CD14-positive monocyte (primary cell): ENCODE results near the gene TLR9. TPM values are rescaled to one million over a fixed set of nuclear protein-coding genes. Genes with fewer than 3 reads are reported as not detected.
A peak's percentile ranks its signal among the peaks of the same experiment; 100 is the strongest.

ENCODE experiments used
- DNase-seq, 3 donors: peaks; one replicate each; pipeline ENCODE4 v3.0.0-alpha.2; 2011 to 2022
- H2AFZ ChIP-seq: 2 replicates; pipeline ENCODE4 v1.6.0; 2012; ENCODE audit warnings: mild to moderate bottlenecking, low read depth, low read length, inconsistent platforms; ENCODE audit not compliant: insufficient read depth, poor library complexity, severe bottlenecking
- H3K27ac ChIP-seq, 2 donors: 1 replicate in 1 of 2; 2 replicates in 1 of 2; pipeline ENCODE4 v1.5.1; 2012 to 2013; ENCODE audit warnings: low read length in 2 of 2, control low read depth in 1 of 2, inconsistent platforms in 1 of 2, low read depth in 1 of 2, mild to moderate bottlenecking in 1 of 2
- H3K27me3 ChIP-seq, 2 donors: one replicate each; pipeline versions ENCODE4 v1.6.0 to v1.6.1; 2011 to 2013; ENCODE audit warnings: low read length in 2 of 2; ENCODE audit not compliant: control insufficient read depth in 2 of 2, insufficient read depth in 2 of 2
- H3K36me3 ChIP-seq, 2 donors: replicated peaks in 1 of 2; 1 replicate in 1 of 2; 2 replicates in 1 of 2; pipeline versions ENCODE4 v1.5.1 to v1.6.1; 2012 to 2013; ENCODE audit warnings: low read length in 2 of 2, control low read depth in 1 of 2, inconsistent platforms in 1 of 2, mild to moderate bottlenecking in 1 of 2; ENCODE audit not compliant: insufficient read depth in 2 of 2, control insufficient read depth in 1 of 2
- H3K4me1 ChIP-seq, 2 donors: 1 replicate in 1 of 2; 2 replicates in 1 of 2; pipeline versions ENCODE4 v1.5.1 to v1.6.1; 2012 to 2013; ENCODE audit warnings: low read length in 2 of 2, control low read depth in 1 of 2, inconsistent platforms in 1 of 2, mild to moderate bottlenecking in 1 of 2, moderate library complexity in 1 of 2; ENCODE audit not compliant: insufficient read depth in 2 of 2, control insufficient read depth in 1 of 2
- H3K4me2 ChIP-seq: replicated peaks from 2 replicates; pipeline ENCODE3; 2012; ENCODE audit warnings: low read length, moderate library complexity, mild to moderate bottlenecking; ENCODE audit not compliant: poor library complexity, severe bottlenecking; ENCODE audit errors: extremely low read depth
- H3K4me3 ChIP-seq, 3 experiments: fragments of 200-600 bp in 1 of 3; sonication (generic) in 1 of 3; replicated peaks in 1 of 3; 1 replicate in 2 of 3; 2 replicates in 1 of 3; pipeline ENCODE4 v1.5.1; 2011 to 2013; ENCODE audit warnings: low read length in 3 of 3, mild to moderate bottlenecking in 3 of 3, control low read depth in 2 of 3, low read depth in 2 of 3, inconsistent platforms in 1 of 3, moderate library complexity in 1 of 3
- H3K79me2 ChIP-seq: 2 replicates; pipeline ENCODE4 v1.6.0; 2012; ENCODE audit warnings: mild to moderate bottlenecking, control low read depth, inconsistent platforms, low read length, moderate library complexity; ENCODE audit not compliant: insufficient read depth
- H3K9ac ChIP-seq: 2 replicates; pipeline ENCODE4 v1.6.0; 2017; ENCODE audit warnings: low read length, mild to moderate bottlenecking; ENCODE audit not compliant: insufficient read depth, poor library complexity, severe bottlenecking
- H3K9me3 ChIP-seq, 2 donors: replicated peaks in 1 of 2; 1 replicate in 1 of 2; 2 replicates in 1 of 2; pipeline versions ENCODE4 v1.5.1 to v1.6.1; 2012 to 2013; ENCODE audit warnings: low read length in 2 of 2, control low read depth in 1 of 2; ENCODE audit not compliant: control insufficient read depth in 1 of 2, insufficient read depth in 1 of 2
- H4K20me1 ChIP-seq: 2 replicates; pipeline ENCODE4 v1.6.0; 2012; ENCODE audit warnings: mild to moderate bottlenecking, low read length, control low read depth, moderate library complexity; ENCODE audit not compliant: insufficient read depth
- H3K27ac Mint-ChIP-seq, 7 donors: one replicate each; pipeline ENCODE4 v1.8.0; 2020; ENCODE audit warnings: mild to moderate bottlenecking in 7 of 7, mixed read lengths in 7 of 7, moderate library complexity in 6 of 7, inconsistent platforms in 2 of 7
- H3K27me3 Mint-ChIP-seq, 3 donors: one replicate each; pipeline ENCODE4 v1.8.0; 2021 to 2022; ENCODE audit warnings: low read depth in 3 of 3, mild to moderate bottlenecking in 3 of 3, mixed read lengths in 3 of 3, moderate library complexity in 3 of 3, inconsistent platforms in 1 of 3
- H3K36me3 Mint-ChIP-seq, 2 donors: one replicate each; pipeline ENCODE4 v1.8.0; 2020; ENCODE audit warnings: mixed read lengths in 2 of 2, inconsistent platforms in 1 of 2, mild to moderate bottlenecking in 1 of 2
- H3K4me1 Mint-ChIP-seq: one replicate; pipeline ENCODE4 v1.8.0; 2020; ENCODE audit warnings: mild to moderate bottlenecking, mixed read lengths
- H3K4me3 Mint-ChIP-seq, 2 donors: one replicate each; pipeline ENCODE4 v1.8.0; 2020; ENCODE audit warnings: mild to moderate bottlenecking in 2 of 2, mixed read lengths in 2 of 2, moderate library complexity in 1 of 2
- H3K9me3 Mint-ChIP-seq, 7 donors: one replicate each; pipeline ENCODE4 v1.8.0; 2020 to 2022; ENCODE audit warnings: mixed read lengths in 7 of 7, mild to moderate bottlenecking in 6 of 7, moderate library complexity in 6 of 7, inconsistent platforms in 2 of 7
- WGBS: methylation state at CpG from one replicate; pipeline ENCODE4 v1.1.5; 2013; ENCODE audit warnings: missing lambda C conversion rate; ENCODE audit not compliant: insufficient coverage; 5-methylcytosine and 5-hydroxymethylcytosine counted together
- intact Hi-C, 2 donors: fragments of 100-400 bp; cut with micrococcal nuclease; formaldehyde crosslinking; loops; one replicate each; pipeline versions ENCODE4 v1.15.0 to v1.15.1; 2023
- polyA plus RNA-seq, 3 donors: library from polyadenylated mRNA; depleted of rRNA in 1 of 3; unstranded in 2 of 3; stranded (reverse) in 1 of 3; fragments of 300-500 nt in 2 of 3; fragments of >200 nt in 1 of 3; fragmentation: Illumina TruSeq in 2 of 3; gene quantifications; 1 replicate in 2 of 3; 2 replicates in 1 of 3; pipeline ENCODE4 v1.2.3, GENCODE V29; 2012 to 2021
- TF ChIP-seq, protein P1 (sequence below): fragments of 200-600 bp; IDR thresholded peaks from one replicate; pipeline ENCODE4 v1.8.0; 2022; ENCODE audit warnings: antibody characterized with exemption, mild to moderate bottlenecking

The TLR9 gene
- polyA plus RNA-seq, 3 donors = 0.91 TPM; not detected in 2

DNA sequence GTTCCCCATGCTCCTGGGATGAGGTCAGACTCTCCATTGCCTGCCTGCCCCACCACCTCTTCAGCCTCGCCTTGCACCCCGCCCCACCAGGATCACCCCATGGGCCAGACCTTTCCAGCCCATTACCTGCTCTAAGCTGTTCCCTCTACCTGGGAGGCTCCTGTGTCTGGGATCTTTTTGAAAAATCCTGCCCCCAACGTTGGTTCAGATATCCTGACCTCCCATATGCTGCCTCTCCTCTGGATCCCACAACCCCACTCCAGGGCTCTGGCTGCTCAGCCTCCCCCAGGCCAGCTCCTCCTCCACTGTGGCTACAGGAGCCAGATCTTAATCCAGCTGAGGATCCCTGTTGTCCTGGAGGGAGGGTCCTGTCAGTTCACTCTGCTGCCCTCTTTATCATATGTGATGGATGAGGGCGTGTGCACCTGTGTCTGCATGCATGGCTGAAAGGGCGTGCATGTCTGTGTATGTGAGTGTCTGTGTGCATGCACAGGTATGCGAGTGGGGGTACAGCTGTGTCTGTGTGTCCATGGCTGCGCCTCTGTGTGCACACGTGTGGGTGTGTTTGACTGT is 49.2 kb downstream of the TLR9 start:
- intact Hi-C loops = no loop called here
- no peak for DNase-seq
- Mint-ChIP-seq H3K27me3 (peaks cover 1 to 8% (median 4%) of the 10 kb centered on the region in 3 donors), H3K9me3 (peaks cover 0 to 5% (median 0%) of the 10 kb centered on the region in 7 donors), H3K4me1 (peaks cover 39% of the 10 kb centered on the region), H3K27ac (peak overlapping the region in 4 of 7 donors; percentile 24 to 94 (median 64)), H3K4me3 (no peak overlapping the region), H3K36me3 (peaks cover 3 to 7% of the 10 kb centered on the region in 2 donors)
- Histone ChIP-seq H2AFZ (no peak overlapping the region), H3K9me3 (no peaks in the 10 kb centered on the region), H3K4me1 (peaks cover 29 to 33% of the 10 kb centered on the region in 2 donors), H3K4me3 (no peak overlapping the region), H3K4me2 (no peak overlapping the region), H3K36me3 (no peaks in the 10 kb centered on the region), H3K79me2 (no peaks in the 10 kb centered on the region), H3K27ac (no peak overlapping the region), H3K27me3 (no peaks in the 10 kb centered on the region), H3K9ac (no peak overlapping the region), H4K20me1 (no peaks in the 10 kb centered on the region)
- 97% methylated on average over 6 of the region's 8 CpGs for WGBS
- TF ChIP-seq, protein P1, sequence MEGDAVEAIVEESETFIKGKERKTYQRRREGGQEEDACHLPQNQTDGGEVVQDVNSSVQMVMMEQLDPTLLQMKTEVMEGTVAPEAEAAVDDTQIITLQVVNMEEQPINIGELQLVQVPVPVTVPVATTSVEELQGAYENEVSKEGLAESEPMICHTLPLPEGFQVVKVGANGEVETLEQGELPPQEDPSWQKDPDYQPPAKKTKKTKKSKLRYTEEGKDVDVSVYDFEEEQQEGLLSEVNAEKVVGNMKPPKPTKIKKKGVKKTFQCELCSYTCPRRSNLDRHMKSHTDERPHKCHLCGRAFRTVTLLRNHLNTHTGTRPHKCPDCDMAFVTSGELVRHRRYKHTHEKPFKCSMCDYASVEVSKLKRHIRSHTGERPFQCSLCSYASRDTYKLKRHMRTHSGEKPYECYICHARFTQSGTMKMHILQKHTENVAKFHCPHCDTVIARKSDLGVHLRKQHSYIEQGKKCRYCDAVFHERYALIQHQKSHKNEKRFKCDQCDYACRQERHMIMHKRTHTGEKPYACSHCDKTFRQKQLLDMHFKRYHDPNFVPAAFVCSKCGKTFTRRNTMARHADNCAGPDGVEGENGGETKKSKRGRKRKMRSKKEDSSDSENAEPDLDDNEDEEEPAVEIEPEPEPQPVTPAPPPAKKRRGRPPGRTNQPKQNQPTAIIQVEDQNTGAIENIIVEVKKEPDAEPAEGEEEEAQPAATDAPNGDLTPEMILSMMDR = no peak

DNA sequence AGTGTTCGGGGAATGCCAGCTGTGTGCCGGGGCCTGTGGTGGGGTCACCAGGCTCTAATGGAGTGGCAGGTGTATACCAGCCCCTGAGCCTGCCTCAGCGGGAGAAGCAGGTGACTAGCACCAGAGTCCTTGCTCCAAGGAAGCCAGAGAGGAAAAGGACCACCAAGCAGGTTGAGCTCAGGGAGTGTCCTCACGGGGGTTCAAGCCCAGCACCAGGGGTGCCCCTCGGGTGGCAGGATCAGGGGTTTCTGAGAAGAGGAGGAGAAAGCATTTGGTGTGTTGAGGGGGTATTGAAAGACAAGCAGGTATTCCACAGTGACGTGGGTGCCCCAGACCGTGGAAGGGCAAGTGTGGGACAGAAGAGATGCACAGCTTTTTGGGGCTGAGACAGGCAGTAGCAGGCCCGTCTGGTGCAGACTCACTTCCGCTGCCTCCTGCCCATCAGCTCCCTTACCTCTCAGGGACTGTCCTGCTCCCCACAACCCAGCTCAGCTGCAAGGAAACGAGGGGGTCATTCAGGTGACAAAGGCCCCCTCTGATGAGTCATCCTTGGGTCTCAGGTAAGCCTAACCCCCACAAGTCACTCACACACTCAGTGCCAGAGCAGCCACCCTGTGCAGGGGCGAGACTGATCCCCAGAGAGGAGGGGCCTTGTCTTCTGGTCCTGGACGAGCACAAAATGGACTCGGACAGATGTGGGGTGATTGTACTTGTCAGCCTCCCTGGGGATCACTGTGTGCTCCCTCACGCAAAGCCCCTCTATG is 49.8 kb downstream of the TLR9 start:
- intact Hi-C loops = no loop called here
- Histone ChIP-seq H3K79me2 (no peaks in the 10 kb centered on the region), H3K27ac (peak overlapping the region; percentile 70 to 92), H4K20me1 (no peaks in the 10 kb centered on the region), H3K4me3 (no peak overlapping the region), H3K4me2 (no peak overlapping the region), H3K9me3 (no peaks in the 10 kb centered on the region), H3K4me1 (peaks cover 29 to 30% of the 10 kb centered on the region in 2 donors), H3K27me3 (no peaks in the 10 kb centered on the region), H2AFZ (no peak overlapping the region), H3K36me3 (no peaks in the 10 kb centered on the region), H3K9ac (peak overlapping the region; percentile 1)
- Mint-ChIP-seq H3K27me3 (peaks cover 1 to 8% (median 4%) of the 10 kb centered on the region in 3 donors), H3K27ac (peak overlapping the region; percentile 76 to 95 (median 89)), H3K36me3 (peaks cover 3 to 7% of the 10 kb centered on the region in 2 donors), H3K4me3 (no peak overlapping the region), H3K4me1 (peaks cover 37% of the 10 kb centered on the region), H3K9me3 (peaks cover 0 to 2% (median 0%) of the 10 kb centered on the region in 7 donors)
- 97% methylated on average over 9 of the region's 14 CpGs for WGBS
- TF ChIP-seq, protein P1 = no peak
- DNase-seq = peak in 1 of 3 donors; percentile 52
